OCI-LY3 (cell line): ENCODE measurements around the gene TTC39B.

Experiments used
- H2AFZ ChIP-seq: fragments of 200-600, 300-600 bp; shearing (Covaris generic); 2 replicates; pipeline ENCODE4 v1.6.0; 2014; ENCODE audit warnings: antibody characterized with exemption, low read depth, low read length
- H3K27ac ChIP-seq: fragments of 200-600, 300-600 bp; sonication (generic); 2 replicates; pipeline ENCODE4 v1.5.1; 2014; ENCODE audit warnings: mild to moderate bottlenecking, low read length, moderate library complexity, mixed read lengths
- H3K27me3 ChIP-seq: fragments of 200-600, 300-600 bp; sonication (generic); 2 replicates; pipeline ENCODE4 v1.6.1; 2014; ENCODE audit warnings: low read depth, low read length, mixed read lengths
- H3K36me3 ChIP-seq: fragments of 200-600, 300-600 bp; sonication (generic); replicated peaks from 2 replicates; pipeline ENCODE3; 2014; ENCODE audit warnings: low read depth, low read length, mixed read lengths
- H3K4me1 ChIP-seq: fragments of 300-600, 200-600 bp; sonication (generic); 2 replicates; pipeline ENCODE4 v1.6.1; 2014; ENCODE audit warnings: low read length, mixed read lengths
- H3K4me2 ChIP-seq: fragments of 200-600, 300-600 bp; sonication (generic); 2 replicates; pipeline ENCODE4 v1.6.1; 2014; ENCODE audit warnings: low read length, mixed read lengths
- H3K4me3 ChIP-seq: fragments of 300-600, 200-600 bp; sonication (generic); 2 replicates; pipeline ENCODE4 v1.5.1; 2014; ENCODE audit warnings: antibody characterized with exemption, mild to moderate bottlenecking, low read length, moderate library complexity
- H3K79me2 ChIP-seq: fragments of 300-600, 200-600 bp; shearing (Covaris generic); 2 replicates; pipeline ENCODE4 v1.6.1; 2014; ENCODE audit warnings: mild to moderate bottlenecking, low read length, mixed read lengths
- H3K9ac ChIP-seq: fragments of 300-600, 200-600 bp; shearing (Covaris generic); 2 replicates; pipeline ENCODE4 v1.6.0; 2014; ENCODE audit warnings: mild to moderate bottlenecking, low read length, moderate library complexity
- H3K9me3 ChIP-seq: fragments of 200-600, 300-600 bp; shearing (Covaris generic); 2 replicates; pipeline ENCODE4 v1.6.1; 2014; ENCODE audit warnings: low read length, mixed read lengths; ENCODE audit not compliant: insufficient read depth
- H4K20me1 ChIP-seq: fragments of 200-600, 300-600 bp; sonication (generic); 2 replicates; pipeline ENCODE4 v1.6.1; 2016; ENCODE audit warnings: low read length, mixed read lengths; ENCODE audit not compliant: insufficient read depth
- CTCF ChIP-seq: fragments of 200-600, 300-600 bp; sonication (generic); IDR thresholded peaks from 2 replicates; pipeline ENCODE4 v1.5.1; 2014; ENCODE audit warnings: antibody characterized with exemption, low read length, low read depth
- EZH2phosphoT487 ChIP-seq: fragments of 200-600 bp; shearing (Covaris generic); IDR thresholded peaks from 2 replicates; pipeline ENCODE4 v1.6.1; 2018; ENCODE audit warnings: antibody characterized with exemption, mixed run types, low read depth

TTC39B gene

GRCh38 chr9:15157381-15157780 is 149.6 kb downstream of the TTC39B start:
- no peaks in the 10 kb centered on the region for H4K20me1 ChIP-seq
- no peaks in the 10 kb centered on the region for H3K36me3 ChIP-seq
- H3K4me3 ChIP-seq = no peak overlapping the region
- no peaks in the 10 kb centered on the region for H3K9me3 ChIP-seq
- H3K4me2 ChIP-seq = no peak overlapping the region
- no peak for TF ChIP-seq CTCF
- no peak for TF ChIP-seq EZH2phosphoT487
- H3K9ac ChIP-seq = no peak overlapping the region
- peaks cover 5% of the 10 kb centered on the region; the same call in 1 of the 2 replicates for H3K27me3 ChIP-seq
- H3K79me2 ChIP-seq = no peaks in the 10 kb centered on the region
- no peaks in the 10 kb centered on the region for H3K4me1 ChIP-seq
- H3K27ac ChIP-seq = no peak overlapping the region
- no peak overlapping the region for H2AFZ ChIP-seq

- no peak overlapping the region for H3K9ac ChIP-seq
- H2AFZ ChIP-seq = no peak overlapping the region
- TF ChIP-seq CTCF (no peak), EZH2phosphoT487 (no peak)
- no peak overlapping the region for H3K4me3 ChIP-seq
- no peak overlapping the region for H3K27ac ChIP-seq
- H3K36me3 ChIP-seq = no peaks in the 10 kb centered on the region
- H3K9me3 ChIP-seq = no peaks in the 10 kb centered on the region
- H3K4me2 ChIP-seq = no peak overlapping the region
- H3K4me1 ChIP-seq = no peaks in the 10 kb centered on the region
- H4K20me1 ChIP-seq = no peaks in the 10 kb centered on the region
- H3K79me2 ChIP-seq = no peaks in the 10 kb centered on the region
- peaks cover 5% of the 10 kb centered on the region; the same call in 1 of the 2 replicates for H3K27me3 ChIP-seq
These were observed 150.8 kb downstream of the TTC39B start for GRCh38 chr9:15156241-15156640.

- H3K27ac ChIP-seq = no peak overlapping the region
- H3K4me3 ChIP-seq = no peak overlapping the region
- H2AFZ ChIP-seq = no peak overlapping the region
- no peaks in the 10 kb centered on the region for H3K4me1 ChIP-seq
- no peak for TF ChIP-seq CTCF
- TF ChIP-seq EZH2phosphoT487 = no peak
- H3K79me2 ChIP-seq = no peaks in the 10 kb centered on the region
- H3K4me2 ChIP-seq = no peak overlapping the region
- peaks cover 5% of the 10 kb centered on the region; the same call in 1 of the 2 replicates for H3K27me3 ChIP-seq
- no peaks in the 10 kb centered on the region for H3K36me3 ChIP-seq
- H3K9ac ChIP-seq = no peak overlapping the region
- no peaks in the 10 kb centered on the region for H4K20me1 ChIP-seq
- no peaks in the 10 kb centered on the region for H3K9me3 ChIP-seq
These were observed 151.2 kb downstream of the TTC39B start for GRCh38 chr9:15155826-15156225.

- Histone ChIP-seq H3K27ac (no peak overlapping the region), H4K20me1 (no peaks in the 10 kb centered on the region), H3K4me1 (no peaks in the 10 kb centered on the region), H2AFZ (no peak overlapping the region), H3K36me3 (no peaks in the 10 kb centered on the region), H3K9ac (no peak overlapping the region), H3K9me3 (no peaks in the 10 kb centered on the region), H3K27me3 (peaks cover 5% of the 10 kb centered on the region; the same call in 1 of the 2 replicates), H3K79me2 (no peaks in the 10 kb centered on the region), H3K4me3 (no peak overlapping the region), H3K4me2 (no peak overlapping the region)
- TF ChIP-seq CTCF (no peak), EZH2phosphoT487 (no peak)
These were observed 151.7 kb downstream of the TTC39B start for GRCh38 chr9:15155323-15155722.
